HG03469 (cell line): Measurements from ENCODE around the gene UQCRH.
"Not testable (repeated sequence)": the region's sequence is repeated elsewhere in the genome, so short reads cannot be mapped to it uniquely, and the experiment has no call there.

Experiments
- ATAC-seq: cut with Tn5 transposase; IDR thresholded peaks from one replicate; pipeline ENCODE4 v1.9.1; 2021; ENCODE audit warnings: mild to moderate bottlenecking, moderate library complexity, moderate number of reproducible peaks; ENCODE audit not compliant: unreplicated experiment

Gene UQCRH

DNA sequence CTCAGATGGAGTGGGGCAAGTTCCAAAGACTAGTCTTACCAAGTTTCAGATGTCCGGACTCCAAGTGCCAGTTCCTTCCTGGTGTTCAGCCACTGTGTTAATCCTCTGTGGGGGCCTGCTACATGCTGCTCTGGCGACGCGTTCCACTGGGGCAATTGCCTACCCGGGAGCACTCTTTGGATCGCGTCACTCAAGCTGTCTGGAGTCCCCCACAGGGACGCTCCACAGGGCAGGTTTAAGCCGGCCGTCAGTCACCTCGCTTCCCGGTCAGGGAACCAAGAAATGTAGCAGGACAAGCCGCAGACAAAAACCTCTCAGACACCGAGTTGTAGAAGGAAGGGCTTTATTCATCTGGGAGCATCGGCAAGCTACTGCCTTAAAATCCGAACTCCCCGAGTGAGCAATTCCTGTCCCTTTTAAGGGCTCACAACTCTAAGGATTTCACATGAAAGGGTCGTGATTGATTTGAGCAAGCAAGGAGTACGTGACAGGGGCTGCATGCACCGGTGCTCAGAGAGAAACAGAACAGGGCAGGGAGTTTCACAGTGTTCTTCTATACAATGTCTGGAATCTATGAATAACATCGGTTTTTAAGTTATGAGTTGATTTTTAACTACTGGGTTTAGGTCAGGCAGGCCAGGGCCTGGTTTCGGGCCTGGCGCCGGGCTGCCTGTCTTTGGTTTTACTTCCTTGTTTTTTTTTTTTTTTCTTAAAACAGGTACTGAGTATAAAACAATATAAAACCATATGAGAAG, 28.5 kb downstream of the UQCRH start:
- not testable (repeated sequence) for ATAC-seq

DNA sequence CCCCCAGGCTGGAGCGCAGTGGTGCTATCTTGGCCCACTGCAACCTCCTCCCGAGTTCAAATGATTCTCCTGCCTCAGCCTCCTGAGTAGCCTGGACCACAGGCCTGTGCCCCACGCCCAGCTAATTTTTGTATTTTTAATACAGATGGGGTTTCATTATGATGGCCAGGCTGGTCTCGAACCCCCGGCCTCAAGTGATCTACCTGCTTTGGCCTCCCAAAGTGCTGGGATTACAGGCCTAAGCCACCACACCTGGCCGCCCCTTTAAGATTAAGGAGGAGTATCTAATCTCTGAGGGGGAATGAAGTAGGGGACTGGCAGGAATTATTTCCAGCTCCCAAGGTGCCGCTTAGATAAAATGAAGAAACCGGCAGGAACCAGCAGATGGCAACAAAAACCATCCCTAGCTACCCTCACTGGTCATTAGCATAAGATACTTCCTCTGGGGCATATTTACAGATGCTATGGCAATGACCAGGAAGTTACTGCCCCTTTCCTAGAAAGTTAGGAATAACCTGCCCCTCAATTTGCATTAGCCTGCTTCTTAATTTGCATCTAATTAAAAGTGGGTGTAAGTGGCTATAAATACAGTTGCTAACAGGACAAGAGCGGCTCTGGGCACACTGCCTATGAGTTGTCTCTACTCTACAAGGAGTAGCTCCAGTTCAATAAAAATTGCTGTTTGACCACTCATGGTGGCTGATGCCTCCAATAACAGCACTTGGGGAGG, 30.0 kb downstream of the UQCRH start:
- peak; percentile 38 for ATAC-seq

DNA sequence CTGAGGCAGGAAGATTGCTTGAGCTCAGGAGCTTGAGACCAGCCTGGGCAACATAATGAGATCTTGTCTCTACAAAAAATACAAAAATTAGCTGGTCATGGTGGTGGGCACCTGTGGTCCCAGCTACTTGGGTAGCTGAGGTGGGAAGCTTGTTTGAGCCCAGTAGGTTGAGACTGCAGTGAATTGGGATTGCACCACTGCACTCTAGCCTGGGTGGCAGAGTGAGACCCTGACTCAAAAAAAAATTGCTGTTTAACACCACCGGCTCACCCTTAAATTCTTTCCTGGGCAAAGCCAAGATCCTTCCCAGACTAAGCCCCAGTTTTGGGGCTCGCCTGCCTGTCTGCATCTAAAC, 30.5 kb downstream of the UQCRH start:
- ATAC-seq = peak; percentile 10

- ATAC-seq = no peak
These were observed 31.6 kb downstream of the UQCRH start for GRCh38 chr1:46335081-46335480.

DNA sequence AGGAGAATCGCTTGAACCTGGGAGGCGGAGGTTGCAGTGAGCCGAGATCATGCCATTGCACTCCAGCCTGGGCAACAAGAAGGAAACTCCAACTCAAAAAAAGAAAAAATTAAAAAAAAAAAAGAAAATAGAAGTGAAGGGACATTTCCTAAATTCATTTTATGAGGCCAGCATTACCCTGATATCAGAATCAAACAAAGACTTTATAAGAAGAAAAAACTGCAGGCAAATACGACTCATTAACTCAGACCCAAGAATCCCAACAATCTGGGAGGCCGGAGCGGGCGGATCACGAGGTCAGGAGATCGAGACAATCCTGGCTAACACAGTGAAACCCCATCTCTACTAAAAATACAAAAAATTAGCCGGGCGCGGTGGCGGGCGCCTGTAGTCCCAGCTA, 33.9 kb downstream of the UQCRH start:
- ATAC-seq = not testable (repeated sequence)

DNA sequence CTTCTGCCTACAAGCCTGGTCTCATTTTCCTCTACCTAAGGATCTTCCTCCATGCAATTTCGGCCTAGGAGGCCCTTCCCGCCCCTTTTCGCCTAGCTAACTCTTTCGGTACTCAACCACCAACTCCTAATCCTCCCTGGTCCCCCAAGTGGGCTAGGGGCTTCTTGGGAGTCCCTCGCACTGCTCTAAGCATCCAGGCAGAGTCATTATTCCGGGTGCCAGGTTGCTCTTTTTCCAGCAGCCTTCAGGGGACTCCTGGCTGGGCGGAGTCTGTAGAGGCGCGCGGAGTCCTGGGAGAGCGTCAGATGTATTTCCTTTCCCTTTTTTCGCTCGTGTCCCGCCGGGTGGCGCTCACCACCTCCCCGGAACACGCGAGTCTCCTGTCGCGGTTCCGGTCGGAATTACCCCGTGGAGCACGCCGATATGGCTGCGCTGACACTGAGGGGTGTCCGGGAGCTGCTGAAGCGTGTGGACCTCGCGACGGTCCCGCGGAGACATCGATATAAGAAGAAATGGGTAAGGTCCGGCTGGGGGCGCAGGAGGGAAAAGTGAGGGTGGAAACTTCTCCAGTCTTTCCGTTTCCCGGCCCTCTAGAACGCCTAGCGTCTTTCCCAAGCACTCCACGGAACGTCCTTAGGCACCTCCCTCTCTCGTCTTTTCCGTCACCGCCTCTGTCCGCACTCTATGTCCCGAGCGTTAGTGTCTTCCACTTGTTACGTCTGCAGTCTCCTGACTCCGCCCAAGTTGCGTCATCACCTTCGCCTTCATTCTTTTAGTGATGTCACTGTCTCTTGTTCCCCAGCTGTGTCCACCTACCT, 37.1 kb downstream of the UQCRH start, which contains the start of gene NSUN4:
Gene NSUN4 (plus strand): TSS at position 404 of the 818 bp plus-strand sequence. CDS start 20 bp downstream, at position 424.
- no peak for ATAC-seq

DNA sequence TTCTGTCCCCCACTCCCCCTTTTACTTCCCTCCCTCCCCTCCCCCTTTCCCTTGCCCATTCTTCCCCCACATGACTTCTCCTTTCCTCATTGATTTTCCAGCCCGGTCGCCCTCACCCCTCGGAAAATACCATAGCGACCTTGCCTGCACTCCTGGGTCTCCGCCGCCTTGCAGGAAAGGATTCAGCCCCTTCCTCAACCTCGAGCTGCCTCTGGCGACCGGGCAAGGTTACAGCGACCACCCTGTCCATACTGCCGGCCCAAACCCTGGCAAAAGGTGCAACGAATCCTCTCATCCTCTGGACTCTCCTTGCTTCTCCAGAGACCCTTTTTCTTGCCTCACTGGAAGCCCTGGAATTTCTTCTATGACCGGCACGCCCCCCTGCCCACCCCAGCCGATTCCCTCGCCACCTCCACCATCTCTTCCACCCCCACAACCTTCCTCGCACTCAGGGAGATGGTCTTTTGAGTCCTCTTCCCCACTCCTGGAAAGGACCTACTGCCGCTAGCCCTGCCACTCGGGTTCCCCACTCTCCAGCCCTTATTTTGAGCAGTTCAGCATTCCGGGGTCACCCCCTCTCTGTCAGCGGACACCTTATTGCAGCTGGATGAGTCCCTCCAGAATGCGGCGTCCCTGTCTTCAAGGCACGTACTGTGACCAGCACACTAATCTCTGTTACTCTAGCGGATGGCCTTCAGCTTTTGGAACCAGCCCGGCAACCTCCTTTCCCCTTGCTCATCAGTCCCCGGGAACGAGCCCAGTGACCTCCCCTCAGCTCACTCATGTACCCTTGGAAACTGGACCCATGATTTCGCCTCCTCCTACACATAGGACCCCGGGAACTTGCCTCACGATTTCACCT, 38.0 kb downstream of the UQCRH start:
- no peak for ATAC-seq

GRCh38 chr1:46342084-46342656, 38.7 kb downstream of the UQCRH start:
- peak; percentile 39 for ATAC-seq

GRCh38 chr1:46342677-46343350, 39.3 kb downstream of the UQCRH start:
- ATAC-seq = no peak

- ATAC-seq = no peak
These were observed 39.8 kb downstream of the UQCRH start for GRCh38 chr1:46343351-46343695.

DNA sequence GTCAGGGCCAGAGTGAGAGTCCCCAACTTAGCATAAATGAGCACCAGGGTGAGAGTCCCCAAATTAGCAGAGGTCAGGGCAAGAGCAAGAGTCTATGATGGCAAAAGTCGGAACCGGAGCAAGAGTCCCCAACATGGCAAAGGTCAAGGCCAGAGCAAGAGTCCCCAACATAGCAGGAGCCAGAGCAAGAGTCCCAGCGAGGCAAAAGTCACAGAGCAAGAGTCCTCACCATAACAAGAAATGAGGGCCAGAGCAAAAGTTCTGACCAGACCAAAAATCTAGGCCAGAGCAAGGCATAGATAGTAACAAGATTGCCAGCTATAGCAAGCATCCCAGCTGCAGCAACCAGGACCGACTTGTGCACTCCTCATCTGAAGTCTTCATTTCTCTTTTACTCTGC, 40.2 kb downstream of the UQCRH start:
- ATAC-seq = no peak

- ATAC-seq = no peak
These were observed 41.0 kb downstream of the UQCRH start for GRCh38 chr1:46344481-46344880.

DNA sequence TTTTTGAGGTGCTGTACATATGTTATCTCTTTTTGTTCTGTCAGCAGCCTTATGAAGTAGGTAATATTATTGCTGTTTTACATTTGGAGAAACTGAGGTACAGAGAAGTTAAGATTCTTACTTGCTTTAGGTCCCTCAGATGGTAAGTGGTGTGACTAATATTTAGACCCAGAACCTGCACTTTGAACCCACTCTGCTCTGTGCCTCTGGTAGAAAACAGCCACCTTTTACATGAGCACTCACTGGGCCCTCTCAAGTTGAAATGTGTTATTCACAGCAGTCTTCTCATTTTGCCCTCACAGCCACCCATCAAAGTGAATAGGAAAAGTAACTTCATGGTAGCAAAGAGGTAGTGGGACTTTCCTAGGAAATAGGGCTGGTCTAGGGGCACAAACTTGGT, 41.8 kb downstream of the UQCRH start:
- ATAC-seq = no peak

GRCh38 chr1:46352363-46352762, 48.9 kb downstream of the UQCRH start:
- ATAC-seq = no peak

DNA sequence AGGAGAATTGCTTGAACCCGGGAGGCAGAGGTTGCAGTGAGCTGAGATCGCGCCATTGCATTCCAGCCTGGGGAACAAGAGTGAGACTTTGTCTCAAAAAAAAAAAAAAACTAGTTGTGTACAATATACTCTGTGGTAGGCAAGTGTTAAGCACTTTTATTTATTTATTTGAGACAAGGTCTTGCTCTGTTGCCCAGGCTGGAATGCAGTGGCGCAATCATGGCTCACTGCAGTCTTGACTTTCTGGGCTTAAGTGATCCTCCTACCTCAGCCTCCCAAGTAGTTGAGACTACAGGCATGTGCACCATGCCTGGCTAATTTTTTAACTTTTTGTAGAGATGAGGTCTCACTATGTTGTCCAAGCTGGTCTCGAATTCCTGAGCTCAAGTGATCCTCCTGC, 52.4 kb downstream of the UQCRH start:
- ATAC-seq = not testable (repeated sequence)

- no peak for ATAC-seq
These were observed 58.7 kb downstream of the UQCRH start for GRCh38 chr1:46362158-46362557.

DNA sequence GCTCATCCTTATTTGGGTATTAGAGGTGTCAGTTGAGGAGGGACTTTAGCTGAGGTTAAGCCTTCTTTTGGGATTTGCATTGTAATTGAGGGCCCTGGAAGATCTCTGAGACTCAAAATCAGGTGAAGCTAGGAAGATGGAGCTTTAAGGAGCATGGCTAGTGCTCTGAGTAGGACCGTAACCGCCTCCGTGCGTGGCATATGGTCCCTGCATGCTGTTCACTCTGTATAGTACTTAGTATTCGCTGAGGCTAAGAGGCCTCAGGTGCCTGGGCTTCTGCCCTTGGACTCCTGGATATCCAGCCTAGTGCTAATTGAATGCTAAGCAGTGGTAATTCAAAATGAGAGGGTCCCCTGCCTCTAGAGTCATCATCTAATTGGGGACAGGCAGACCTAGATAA, 59.6 kb downstream of the UQCRH start:
- no peak for ATAC-seq

- ATAC-seq = no peak
These were observed 61.1 kb downstream of the UQCRH start for GRCh38 chr1:46364612-46365011.

DNA sequence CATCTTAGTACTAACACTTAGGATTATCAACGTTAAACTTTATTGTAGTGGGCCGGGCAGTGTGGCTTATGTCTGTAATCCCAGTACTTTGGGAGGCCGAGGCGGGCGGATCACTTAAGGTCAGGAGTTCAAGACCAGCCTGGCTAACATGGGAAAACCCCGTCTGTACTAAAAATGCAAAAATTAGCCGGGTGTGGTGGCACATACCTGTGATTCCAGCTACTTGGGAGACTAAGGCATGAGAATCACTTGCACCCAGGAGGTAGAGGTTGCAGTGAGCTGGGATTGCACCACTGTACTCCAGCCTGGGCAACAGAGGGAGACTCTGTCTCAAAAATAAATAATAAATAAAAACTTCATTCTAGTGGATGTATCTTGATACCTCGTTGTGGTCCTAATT, 62.3 kb downstream of the UQCRH start:
- not testable (repeated sequence) for ATAC-seq
